CD8-positive, alpha-beta memory T cell (primary cell): Measurements from ENCODE around the gene CD244. TPM values are rescaled to one million over a fixed set of nuclear protein-coding genes. Genes with fewer than 3 reads are reported as not detected.
A peak's percentile ranks its signal among the peaks of the same experiment; 100 is the strongest.

ENCODE experiments used
- CTCF ChIA-PET: fragments of 350-600 bp; sonication (Branson Sonifier 250); formaldehyde crosslinking; loops from one replicate; lab custom pipeline; 2021; ENCODE audit warnings: antibody characterized with exemption; lab: Charles Lee
- POLR2A ChIA-PET: fragments of 350-600 bp; sonication (Branson Sonifier 250); formaldehyde crosslinking; loops from one replicate; lab custom pipeline; 2021; ENCODE audit warnings: antibody characterized with exemption; lab: Charles Lee
- DNase-seq, 5 donors: peaks; one replicate each; pipeline versions ENCODE4 v3.0.0 to v3.0.0-alpha.2; 2020 to 2022; ENCODE audit warnings: mixed read lengths in 1 of 5
- H3K27ac ChIP-seq: one replicate; pipeline ENCODE4 v1.7.0; 2013; ENCODE audit warnings: low read depth, mild to moderate bottlenecking, low read length, moderate library complexity
- H3K27me3 ChIP-seq: 2 replicates; pipeline ENCODE4 v1.7.0; 2013; ENCODE audit warnings: low read length, mild to moderate bottlenecking; ENCODE audit not compliant: insufficient read depth, poor library complexity, severe bottlenecking
- H3K36me3 ChIP-seq: 2 replicates; pipeline ENCODE4 v1.7.0; 2013; ENCODE audit warnings: mild to moderate bottlenecking, low read length, moderate library complexity; ENCODE audit not compliant: insufficient read depth
- H3K4me1 ChIP-seq: 2 replicates; pipeline ENCODE4 v1.7.0; 2013; ENCODE audit warnings: mild to moderate bottlenecking, low read length, moderate library complexity; ENCODE audit not compliant: insufficient read depth
- H3K4me3 ChIP-seq: 2 replicates; pipeline ENCODE4 v1.7.0; 2013; ENCODE audit warnings: mild to moderate bottlenecking, low read length
- H3K9me3 ChIP-seq: 2 replicates; pipeline ENCODE4 v1.7.0; 2013; ENCODE audit warnings: mild to moderate bottlenecking, low read length
- H3K27ac Mint-ChIP-seq, 8 donors: one replicate each; pipeline ENCODE4 v1.8.0; 2020 to 2021; ENCODE audit warnings: mixed read lengths in 8 of 8, mild to moderate bottlenecking in 6 of 8, inconsistent platforms in 3 of 8, moderate library complexity in 3 of 8
- H3K27me3 Mint-ChIP-seq, 2 donors: one replicate each; pipeline ENCODE4 v1.8.0; 2020 to 2021; ENCODE audit warnings: mixed read lengths in 2 of 2, mild to moderate bottlenecking in 1 of 2, moderate library complexity in 1 of 2
- H3K36me3 Mint-ChIP-seq, 3 donors: one replicate each; pipeline ENCODE4 v1.8.0; 2020 to 2021; ENCODE audit warnings: mixed read lengths in 3 of 3, inconsistent platforms in 1 of 3, mild to moderate bottlenecking in 1 of 3
- H3K4me1 Mint-ChIP-seq, 3 donors: one replicate each; pipeline ENCODE4 v1.8.0; 2020 to 2021; ENCODE audit warnings: mixed read lengths in 3 of 3, inconsistent platforms in 1 of 3, mild to moderate bottlenecking in 1 of 3
- H3K4me3 Mint-ChIP-seq, 7 donors: one replicate each; pipeline ENCODE4 v1.8.0; 2020 to 2021; ENCODE audit warnings: mixed read lengths in 7 of 7, mild to moderate bottlenecking in 6 of 7, moderate library complexity in 4 of 7, inconsistent platforms in 2 of 7
- H3K9me3 Mint-ChIP-seq, 5 donors: one replicate each; pipeline ENCODE4 v1.8.0; 2020 to 2022; ENCODE audit warnings: mixed read lengths in 5 of 5, mild to moderate bottlenecking in 3 of 5, moderate library complexity in 2 of 5, inconsistent platforms in 1 of 5
- polyA plus RNA-seq: library from polyadenylated mRNA; unstranded; fragments of 300-500 nt; fragmentation: Illumina TruSeq; gene quantifications from one replicate; pipeline ENCODE4 v1.2.3, GENCODE V29; 2021
- total RNA-seq, 2 experiments: library from RNA; stranded (reverse); gene quantifications; one replicate each; pipeline ENCODE4 v1.2.3, GENCODE V29; 2021

The CD244 gene
- total and polyA plus RNA-seq, 3 experiments from 2014 or later: 1.8 to 40.7 (median 1.9) TPM

- Mint-ChIP-seq H3K9me3 (no peaks in the 10 kb centered on the region), H3K4me3 (no peak overlapping the region), H3K4me1 (peaks cover 29 to 35% (median 32%) of the 10 kb centered on the region in 3 donors), H3K27me3 (no peaks in the 10 kb centered on the region), H3K27ac (no peak overlapping the region), H3K36me3 (peaks cover 8 to 20% (median 13%) of the 10 kb centered on the region in 3 donors)
- POLR2A ChIA-PET: interaction anchor here (1.0 to 1.9 kb wide), 2 partner anchors 18 to 60 kb away, joined by 3 to 7 read pairs; partner anchors contain the start of gene LY9
- H3K27ac ChIP-seq: no peak overlapping the region
- CTCF ChIA-PET: interaction anchor here (0.6 to 14.1 kb wide), 7 partner anchors 9 to 263 kb away, joined by 3 to 137 read pairs (median 5); partner anchors contain the start of genes ITLN2, NIT1 and PFDN2
- no peaks in the 10 kb centered on the region for H3K9me3 ChIP-seq
- DNase-seq: peak in 2 of 5 donors; percentile 33 to 67
- H3K4me3 ChIP-seq: peak overlapping the region; percentile 8
- H3K4me1 ChIP-seq: peaks cover 34% of the 10 kb centered on the region
- H3K27me3 ChIP-seq: no peaks in the 10 kb centered on the region
- no peaks in the 10 kb centered on the region for H3K36me3 ChIP-seq
These were observed 7.3 kb downstream of the CD244 start for GRCh38 chr1:160855181-160855981.

- Mint-ChIP-seq H3K27ac (peak overlapping the region in 5 of 8 donors; percentile 23 to 91 (median 83)), H3K9me3 (no peaks in the 10 kb centered on the region), H3K4me3 (peak overlapping the region in 6 of 7 donors; percentile 9 to 87 (median 43)), H3K4me1 (peaks cover 24 to 35% (median 32%) of the 10 kb centered on the region in 3 donors), H3K27me3 (no peaks in the 10 kb centered on the region), H3K36me3 (peaks cover 8 to 23% (median 10%) of the 10 kb centered on the region in 3 donors)
- no peaks in the 10 kb centered on the region for H3K9me3 ChIP-seq
- ChIA-PET CTCF (interaction anchor here (1.1 to 14.1 kb wide), 2 partner anchors 15 to 23 kb away, joined by 3 to 137 read pairs; no protein-coding TSS in a partner anchor), POLR2A (no interaction called here)
- no peak overlapping the region for H3K27ac ChIP-seq
- H3K36me3 ChIP-seq: no peaks in the 10 kb centered on the region
- H3K27me3 ChIP-seq: no peaks in the 10 kb centered on the region
- no peak overlapping the region for H3K4me3 ChIP-seq
- peaks cover 35% of the 10 kb centered on the region for H3K4me1 ChIP-seq
- DNase-seq: no peak
These were observed 8.9 kb downstream of the CD244 start for GRCh38 chr1:160853754-160854153.

- DNase-seq: no peak
- H3K9me3 ChIP-seq: no peaks in the 10 kb centered on the region
- POLR2A ChIA-PET: interaction anchor here (1.0 kb wide), 1 partner anchor 15 kb away, joined by 3 read pairs; no protein-coding TSS in a partner anchor
- Mint-ChIP-seq H3K36me3 (peaks cover 8 to 22% (median 10%) of the 10 kb centered on the region in 3 donors), H3K4me3 (no peak overlapping the region), H3K4me1 (peaks cover 22 to 32% (median 28%) of the 10 kb centered on the region in 3 donors), H3K27me3 (no peaks in the 10 kb centered on the region), H3K9me3 (no peaks in the 10 kb centered on the region), H3K27ac (peak overlapping the region in 3 of 8 donors; percentile 23 to 91 (median 31))
- H3K4me1 ChIP-seq: peaks cover 29% of the 10 kb centered on the region
- H3K4me3 ChIP-seq: no peak overlapping the region
- H3K27ac ChIP-seq: no peak overlapping the region
- no peaks in the 10 kb centered on the region for H3K36me3 ChIP-seq
- CTCF ChIA-PET: interaction anchor here (0.8 to 14.1 kb wide), 3 partner anchors 9 to 24 kb away, joined by 3 to 137 read pairs (median 3); partner anchors contain the start of gene CD244
- no peaks in the 10 kb centered on the region for H3K27me3 ChIP-seq
These were observed 9.7 kb downstream of the CD244 start for GRCh38 chr1:160853014-160853413.

GRCh38 chr1:160850993-160851392 is 11.7 kb downstream of the CD244 start:
- no peak for DNase-seq
- peaks cover 36 to 43% (median 38%) of the 10 kb centered on the region in 3 donors for H3K4me1 Mint-ChIP-seq
- ChIA-PET POLR2A (no interaction called here), CTCF (interaction anchor here (0.9 to 1.9 kb wide), 5 partner anchors 12 to 169 kb away, joined by 3 to 11 read pairs (median 4); partner anchors contain the start of gene CD244)
- Histone ChIP-seq H3K36me3 (no peaks in the 10 kb centered on the region), H3K9me3 (no peaks in the 10 kb centered on the region), H3K4me3 (no peak overlapping the region), H3K27ac (no peak overlapping the region), H3K27me3 (no peaks in the 10 kb centered on the region), H3K4me1 (peaks cover 22% of the 10 kb centered on the region)
- no peaks in the 10 kb centered on the region for H3K9me3 Mint-ChIP-seq
- H3K27ac Mint-ChIP-seq: peak overlapping the region in 7 of 8 donors; percentile 40 to 91 (median 73)
- H3K36me3 Mint-ChIP-seq: peaks cover 12 to 35% (median 16%) of the 10 kb centered on the region in 3 donors
- H3K4me3 Mint-ChIP-seq: peak overlapping the region in 2 of 7 donors; percentile 28 to 71
- no peaks in the 10 kb centered on the region for H3K27me3 Mint-ChIP-seq

- peaks cover 38 to 46% (median 42%) of the 10 kb centered on the region in 3 donors for H3K4me1 Mint-ChIP-seq
- CTCF ChIA-PET: interaction anchor here (0.9 to 1.9 kb wide), 6 partner anchors 12 to 169 kb away, joined by 3 to 11 read pairs (median 4); partner anchors contain the start of gene CD244
- H3K4me1 ChIP-seq: peaks cover 17% of the 10 kb centered on the region
- H3K27me3 Mint-ChIP-seq: no peaks in the 10 kb centered on the region
- DNase-seq: no peak
- no peaks in the 10 kb centered on the region for H3K9me3 ChIP-seq
- H3K27ac ChIP-seq: no peak overlapping the region
- peaks cover 12 to 35% (median 16%) of the 10 kb centered on the region in 3 donors for H3K36me3 Mint-ChIP-seq
- no peaks in the 10 kb centered on the region for H3K27me3 ChIP-seq
- no peaks in the 10 kb centered on the region for H3K9me3 Mint-ChIP-seq
- H3K4me3 ChIP-seq: no peak overlapping the region
- H3K27ac Mint-ChIP-seq: peak overlapping the region; percentile 36 to 91 (median 69)
- POLR2A ChIA-PET: no interaction called here
- H3K36me3 ChIP-seq: no peaks in the 10 kb centered on the region
- H3K4me3 Mint-ChIP-seq: peak overlapping the region in 3 of 7 donors; percentile 12 to 65 (median 28)
These were observed 12.1 kb downstream of the CD244 start for GRCh38 chr1:160850541-160850940.

GRCh38 chr1:160846281-160846680 is 16.4 kb downstream of the CD244 start:
- DNase-seq: no peak
- POLR2A ChIA-PET: interaction anchor here (1.6 kb wide), 1 partner anchor 9 kb away, joined by 6 read pairs; no protein-coding TSS in a partner anchor
- H3K9me3 Mint-ChIP-seq: peaks cover 0 to 4% (median 0%) of the 10 kb centered on the region in 5 donors
- no peak overlapping the region for H3K4me3 Mint-ChIP-seq
- Histone ChIP-seq H3K4me1 (peaks cover 17% of the 10 kb centered on the region), H3K27ac (no peak overlapping the region), H3K36me3 (no peaks in the 10 kb centered on the region), H3K27me3 (no peaks in the 10 kb centered on the region), H3K4me3 (no peak overlapping the region), H3K9me3 (no peaks in the 10 kb centered on the region)
- CTCF ChIA-PET: interaction anchor here (1.6 kb wide), 1 partner anchor 9 kb away, joined by 5 read pairs; no protein-coding TSS in a partner anchor
- no peaks in the 10 kb centered on the region for H3K27me3 Mint-ChIP-seq
- peaks cover 7 to 24% (median 23%) of the 10 kb centered on the region in 3 donors for H3K36me3 Mint-ChIP-seq
- H3K4me1 Mint-ChIP-seq: peaks cover 53 to 82% (median 82%) of the 10 kb centered on the region in 3 donors
- H3K27ac Mint-ChIP-seq: peak overlapping the region in 1 of 8 donors; percentile 22

GRCh38 chr1:160844447-160845232 is 18.0 kb downstream of the CD244 start:
- Histone ChIP-seq H3K9me3 (no peaks in the 10 kb centered on the region), H3K4me1 (peaks cover 13% of the 10 kb centered on the region), H3K27ac (no peak overlapping the region), H3K36me3 (no peaks in the 10 kb centered on the region), H3K4me3 (no peak overlapping the region), H3K27me3 (no peaks in the 10 kb centered on the region)
- Mint-ChIP-seq H3K36me3 (peaks cover 7 to 27% (median 24%) of the 10 kb centered on the region in 3 donors), H3K4me3 (peak overlapping the region in 1 of 7 donors; percentile 36), H3K27ac (peak overlapping the region in 1 of 8 donors; percentile 32), H3K27me3 (no peaks in the 10 kb centered on the region), H3K9me3 (peaks cover 0 to 4% (median 0%) of the 10 kb centered on the region in 5 donors), H3K4me1 (peaks cover 52 to 80% (median 77%) of the 10 kb centered on the region in 3 donors)
- ChIA-PET POLR2A (no interaction called here), CTCF (interaction anchor here (1.1 to 11.2 kb wide), 5 partner anchors 15 to 110 kb away, joined by 3 to 137 read pairs (median 4); partner anchors contain the start of genes CD244 and ITLN2)
- DNase-seq: no peak
